Measurements from ENCODE around the gene PPOX.
A peak's percentile ranks its signal among the peaks of the same experiment; 100 is the strongest.

The PPOX gene

GRCh38 chr1:161200992-161201835, 35.0 kb downstream of the PPOX start:
- no peaks in the 10 kb centered on the region for H4K20me1 ChIP-seq
- H3K27ac ChIP-seq = peak overlapping the region; percentile 82 to 93 (median 90)
- TF ChIP-seq Cebpa-rat (IDR thresholded peaks at IDR 0.05) = no peak
- H3K4me2 ChIP-seq = peak overlapping the region; percentile 71 to 94 (median 88)
- peaks cover 5 to 31% (median 26%) of the 10 kb centered on the region in 11 experiments for H3K36me3 ChIP-seq
- H3K27me3 ChIP-seq = no peaks in the 10 kb centered on the region
- H3K4me3 ChIP-seq = peak overlapping the region in 9 of 10 experiments; percentile 65 to 85 (median 77); a peak in 19 of 20 replicates
- H3K9ac ChIP-seq = peak overlapping the region; percentile 82 to 92 (median 88); a peak in 21 of 22 replicates
- H3K9me3 ChIP-seq (replicated peaks in 1 of 11) = no peaks in the 10 kb centered on the region
- peaks cover 55 to 93% (median 73%) of the 10 kb centered on the region in 10 experiments for H3K4me1 ChIP-seq

- Histone ChIP-seq H3K4me3 (peak within 1 kb of the TSS; percentile 65 to 85 (median 78)), H3K27ac (peak within 1 kb of the TSS; percentile 82 to 93 (median 90)), H3K4me2 (peak within 1 kb of the TSS; percentile 77 to 97 (median 91)), H4K20me1 (no peaks in the 10 kb centered on the region), H3K9ac (peak within 1 kb of the TSS; percentile 82 to 92 (median 88)), H3K27me3 (no peaks in the 10 kb centered on the region), H3K4me1 (peaks cover 46 to 93% (median 67%) of the 10 kb centered on the region in 10 experiments), H3K36me3 (peaks cover 14 to 39% (median 35%) of the 10 kb centered on the region in 11 experiments), H3K9me3 (replicated peaks in 1 of 11) (no peaks in the 10 kb centered on the region)
- no peak for TF ChIP-seq Cebpa-rat (IDR thresholded peaks at IDR 0.05)
Measured at GRCh38 chr1:161201836-161202712, 35.8 kb downstream of the PPOX start, which contains the start of gene NDUFS2. Gene NDUFS2, plus strand, starts transcription at chr1:161202367. Its CDS starts 19 bp downstream, at chr1:161202386.

DNA sequence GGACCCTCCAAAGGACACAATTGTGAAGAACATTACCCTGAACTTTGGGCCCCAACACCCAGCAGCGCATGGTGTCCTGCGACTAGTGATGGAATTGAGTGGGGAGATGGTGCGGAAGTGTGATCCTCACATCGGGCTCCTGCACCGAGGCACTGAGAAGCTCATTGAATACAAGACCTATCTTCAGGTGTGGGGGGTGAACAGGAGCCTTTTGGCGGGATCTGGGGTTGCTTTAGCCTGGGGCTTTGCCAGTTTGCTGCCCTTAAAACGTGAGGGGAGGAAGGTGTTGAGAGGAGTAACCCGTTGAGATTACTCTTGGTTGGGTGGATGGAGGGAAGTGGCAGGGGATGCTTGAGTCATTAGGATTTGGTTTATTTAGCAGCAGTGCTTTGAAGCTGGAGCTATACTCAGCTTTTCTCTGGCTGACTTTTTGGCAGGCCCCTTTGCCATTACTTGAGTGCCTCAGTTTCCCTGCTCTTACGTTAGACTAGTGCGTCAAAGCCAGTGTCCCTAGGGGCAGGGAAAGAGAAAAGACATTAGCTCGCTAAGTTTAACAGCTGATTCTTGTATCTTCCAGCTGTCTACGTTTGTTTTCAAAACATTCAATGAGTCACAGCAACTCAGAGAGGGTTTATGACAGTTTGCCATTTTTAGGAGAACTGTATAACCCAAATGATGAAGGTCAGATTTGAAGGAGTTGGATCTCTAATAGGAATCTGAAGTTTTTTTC, 40.4 kb downstream of the PPOX start:
- Histone ChIP-seq H3K9ac (peak overlapping the region in 2 of 11 experiments; percentile 39 to 40; a peak in 3 of 22 replicates), H3K4me2 (peak overlapping the region in 3 of 11 experiments; percentile 30 to 92 (median 53); a peak in 6 of 22 replicates), H3K27ac (peak overlapping the region in 1 of 11 experiments; percentile 34; a peak in 1 of 22 replicates), H3K9me3 (replicated peaks in 1 of 11) (no peaks in the 10 kb centered on the region), H4K20me1 (peaks cover 0 to 18% (median 5%) of the 10 kb centered on the region in 11 experiments; a peak in 9 of 22 replicates), H3K4me3 (no peak overlapping the region), H3K4me1 (peaks cover 20 to 77% (median 33%) of the 10 kb centered on the region in 10 experiments), H3K27me3 (no peaks in the 10 kb centered on the region), H3K36me3 (peaks cover 56 to 84% (median 79%) of the 10 kb centered on the region in 11 experiments)
- TF ChIP-seq Cebpa-rat (IDR thresholded peaks at IDR 0.05) = no peak

DNA sequence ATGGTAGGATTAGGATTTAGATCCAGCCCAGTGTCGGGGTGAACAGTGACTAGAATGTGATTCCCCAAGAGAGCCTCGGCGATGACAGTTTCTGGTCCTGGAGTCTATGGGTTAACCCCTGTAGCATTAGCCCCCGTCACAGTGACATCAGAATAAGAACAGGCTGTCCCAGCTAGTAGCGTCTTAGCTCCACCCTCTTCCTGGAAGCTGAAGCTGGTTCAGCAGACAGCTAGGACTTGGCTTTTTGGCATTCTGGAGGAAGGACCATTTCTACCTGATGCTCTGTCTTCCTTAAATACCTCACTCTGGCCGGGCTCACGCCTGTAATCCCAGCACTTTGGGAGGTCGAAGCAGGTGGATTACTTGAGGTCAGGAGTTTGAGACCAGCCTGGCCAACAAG, 40.9 kb downstream of the PPOX start:
- H4K20me1 ChIP-seq = peaks cover 0 to 21% (median 6%) of the 10 kb centered on the region in 11 experiments; a peak in 9 of 22 replicates
- peak overlapping the region in 3 of 11 experiments; percentile 30 to 92 (median 53); a peak in 4 of 22 replicates for H3K4me2 ChIP-seq
- no peaks in the 10 kb centered on the region for H3K9me3 ChIP-seq (replicated peaks in 1 of 11)
- H3K36me3 ChIP-seq = peaks cover 62 to 90% (median 85%) of the 10 kb centered on the region in 11 experiments
- no peak for TF ChIP-seq Cebpa-rat (IDR thresholded peaks at IDR 0.05)
- H3K27ac ChIP-seq = peak overlapping the region in 1 of 11 experiments; percentile 34; a peak in 1 of 22 replicates
- no peaks in the 10 kb centered on the region for H3K27me3 ChIP-seq
- peak overlapping the region in 2 of 11 experiments; percentile 39 to 40; a peak in 3 of 22 replicates for H3K9ac ChIP-seq
- no peak overlapping the region for H3K4me3 ChIP-seq
- H3K4me1 ChIP-seq = peaks cover 16 to 73% (median 29%) of the 10 kb centered on the region in 10 experiments

DNA sequence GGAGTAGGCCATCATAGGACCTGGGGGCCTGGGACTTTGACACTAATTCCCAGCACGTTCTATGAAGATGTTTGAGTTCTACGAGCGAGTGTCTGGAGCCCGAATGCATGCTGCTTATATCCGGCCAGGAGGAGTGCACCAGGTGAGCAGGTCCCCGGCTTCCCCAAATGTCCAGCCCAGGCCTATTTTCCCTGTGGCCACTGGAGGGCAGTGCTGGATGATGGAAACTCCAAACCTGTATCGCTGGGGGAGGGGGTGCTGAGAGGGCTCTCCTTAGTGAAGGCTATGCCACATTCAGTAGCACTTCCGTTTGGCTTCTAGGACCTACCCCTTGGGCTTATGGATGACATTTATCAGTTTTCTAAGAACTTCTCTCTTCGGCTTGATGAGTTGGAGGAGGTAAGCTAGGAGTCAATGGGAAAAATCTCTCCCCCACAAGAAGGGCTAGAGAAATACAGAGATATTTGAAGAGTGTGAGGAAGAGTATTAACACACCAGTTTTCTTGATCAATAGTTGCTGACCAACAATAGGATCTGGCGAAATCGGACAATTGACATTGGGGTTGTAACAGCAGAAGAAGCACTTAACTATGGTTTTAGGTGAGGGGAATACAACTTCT, 43.7 kb downstream of the PPOX start:
- Histone ChIP-seq H3K4me3 (no peak overlapping the region), H3K4me2 (peak overlapping the region in 5 of 11 experiments; percentile 1 to 62 (median 56); a peak in 9 of 22 replicates), H3K4me1 (peaks cover 16 to 75% (median 27%) of the 10 kb centered on the region in 10 experiments), H3K27ac (no peak overlapping the region), H3K36me3 (peaks cover 85 to 100% (median 93%) of the 10 kb centered on the region in 11 experiments), H4K20me1 (peaks cover 0 to 43% (median 10%) of the 10 kb centered on the region in 11 experiments; a peak in 10 of 22 replicates), H3K9ac (no peak overlapping the region), H3K9me3 (replicated peaks in 1 of 11) (no peaks in the 10 kb centered on the region), H3K27me3 (peaks cover 0 to 1% (median 0%) of the 10 kb centered on the region in 11 experiments; a peak in 4 of 22 replicates)
- no peak for TF ChIP-seq Cebpa-rat (IDR thresholded peaks at IDR 0.05)

- H3K36me3 ChIP-seq = peaks cover 52 to 66% (median 56%) of the 10 kb centered on the region in 11 experiments
- H3K27ac ChIP-seq = peak overlapping the region in 5 of 11 experiments; percentile 20 to 92 (median 83); a peak in 9 of 22 replicates
- H4K20me1 ChIP-seq = peaks cover 9 to 66% (median 30%) of the 10 kb centered on the region in 11 experiments; a peak in 18 of 22 replicates
- no peaks in the 10 kb centered on the region for H3K9me3 ChIP-seq (replicated peaks in 1 of 11)
- no peak for TF ChIP-seq Cebpa-rat (IDR thresholded peaks at IDR 0.05)
- peaks cover 57 to 80% (median 61%) of the 10 kb centered on the region in 10 experiments for H3K4me1 ChIP-seq
- peak overlapping the region in 5 of 10 experiments; percentile 44 to 81 (median 70); a peak in 9 of 20 replicates for H3K4me3 ChIP-seq
- peaks cover 8 to 42% (median 38%) of the 10 kb centered on the region in 11 experiments; a peak in 21 of 22 replicates for H3K27me3 ChIP-seq
- peak overlapping the region in 4 of 11 experiments; percentile 54 to 91 (median 87); a peak in 7 of 22 replicates for H3K9ac ChIP-seq
- H3K4me2 ChIP-seq = peak overlapping the region; percentile 77 to 100 (median 94)
Measured at GRCh38 chr1:161214369-161214768, 48.1 kb downstream of the PPOX start.

GRCh38 chr1:161215076-161215475, 48.9 kb downstream of the PPOX start, which contains the start of gene FCER1G:
Gene FCER1G, plus strand, starts transcription at chr1:161215295. Its CDS starts 27 bp downstream, at chr1:161215322.
- peaks cover 46 to 67% (median 49%) of the 10 kb centered on the region in 11 experiments for H3K36me3 ChIP-seq
- H3K4me1 ChIP-seq = peaks cover 50 to 74% (median 57%) of the 10 kb centered on the region in 10 experiments
- no peak for TF ChIP-seq Cebpa-rat (IDR thresholded peaks at IDR 0.05)
- H3K27ac ChIP-seq = peak within 1 kb of the TSS in 5 of 11 experiments; percentile 20 to 92 (median 83); a peak in 9 of 22 replicates
- peak within 1 kb of the TSS in 8 of 10 experiments; percentile 6 to 81 (median 56); a peak in 11 of 20 replicates for H3K4me3 ChIP-seq
- H4K20me1 ChIP-seq = peaks cover 6 to 63% (median 32%) of the 10 kb centered on the region in 11 experiments; a peak in 17 of 22 replicates
- H3K9me3 ChIP-seq (replicated peaks in 1 of 11) = no peaks in the 10 kb centered on the region
- H3K27me3 ChIP-seq = peaks cover 8 to 49% (median 45%) of the 10 kb centered on the region in 11 experiments; a peak in 21 of 22 replicates
- peak within 1 kb of the TSS; percentile 77 to 100 (median 94) for H3K4me2 ChIP-seq
- H3K9ac ChIP-seq = peak within 1 kb of the TSS in 5 of 11 experiments; percentile 34 to 91 (median 86); a peak in 9 of 22 replicates
